Measurements from ENCODE around the gene ZNF141. TPM values are rescaled to one million over a fixed set of nuclear protein-coding genes. Genes with fewer than 3 reads are reported as not detected.
"Not testable (repeated sequence)": the region's sequence is repeated elsewhere in the genome, so short reads cannot be mapped to it uniquely, and the experiment has no call there.

Gene ZNF141
- total RNA-seq (2014; rRNA removed): 8.5 and 9.2 TPM in 2 replicates
- 1.6 TPM for polyA plus RNA-seq (2012)

DNA sequence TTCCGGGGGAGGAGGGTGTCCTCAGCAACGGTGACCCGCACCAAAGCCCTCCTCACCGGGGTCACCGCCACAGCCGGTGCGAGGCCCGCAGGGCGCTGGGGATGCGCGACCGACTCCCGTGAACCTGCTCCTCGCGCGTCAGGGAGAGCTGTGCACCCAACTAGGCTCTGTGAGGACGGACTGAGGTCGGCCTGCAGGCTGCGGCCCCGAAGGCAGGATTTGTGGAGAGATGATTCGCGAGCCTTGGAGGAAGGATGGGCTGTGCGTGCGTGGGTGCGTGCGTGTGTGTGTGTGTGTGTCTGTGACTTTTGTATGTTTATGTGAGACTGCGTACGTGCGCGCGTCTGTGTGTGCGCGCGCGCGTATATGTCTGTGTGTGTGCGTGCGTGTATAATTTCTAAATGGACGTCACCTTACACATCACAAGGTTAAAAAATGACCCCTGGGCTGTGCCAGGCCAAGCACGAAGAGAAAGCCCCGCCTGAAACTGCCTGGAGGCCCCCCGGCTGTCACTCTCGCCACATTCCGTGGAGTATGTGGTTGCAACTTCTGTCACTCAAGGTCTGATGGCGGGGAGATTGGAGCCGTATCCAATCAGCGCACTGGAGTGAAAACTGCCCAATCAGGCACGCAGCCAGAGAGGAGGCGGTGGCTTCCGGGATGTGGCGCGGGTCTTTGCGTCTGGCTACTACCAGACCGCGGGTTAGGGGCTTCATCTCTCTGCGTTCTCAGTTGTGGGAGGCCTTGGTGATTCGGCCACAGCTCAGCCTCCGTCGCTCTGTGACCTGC lies at the start of gene ZNF141:
Gene ZNF141, plus strand, starts transcription at position 672 of the 789 bp plus-strand sequence. CDS start 170 bp downstream, outside the sequence.
- peak; percentile 98 for DNase-seq (ENCODE audit: low read depth)

- no peak for DNase-seq (ENCODE audit: low read depth)
These were observed 48.7 kb upstream of the ZNF141 start for GRCh38 chr4:288891-289290.

- no peak for DNase-seq (ENCODE audit: low read depth)
These were observed 42.9 kb upstream of the ZNF141 start for GRCh38 chr4:294732-295131.

- DNase-seq (ENCODE audit: low read depth): no peak
These were observed 35.2 kb upstream of the ZNF141 start for GRCh38 chr4:302381-302780.

GRCh38 chr4:304516-304915 lies 33.1 kb upstream of the ZNF141 start:
- not testable (repeated sequence) for DNase-seq (ENCODE audit: low read depth)

GRCh38 chr4:304969-305680 lies 32.5 kb upstream of the ZNF141 start, which contains the start of gene ZNF732:
Gene ZNF732, minus strand, starts transcription at chr4:305474. Its CDS starts 164 bp downstream, at chr4:305310.
- DNase-seq (ENCODE audit: low read depth): no peak

GRCh38 chr4:306551-306961 lies 31.1 kb upstream of the ZNF141 start:
- no peak for DNase-seq (ENCODE audit: low read depth)

DNA sequence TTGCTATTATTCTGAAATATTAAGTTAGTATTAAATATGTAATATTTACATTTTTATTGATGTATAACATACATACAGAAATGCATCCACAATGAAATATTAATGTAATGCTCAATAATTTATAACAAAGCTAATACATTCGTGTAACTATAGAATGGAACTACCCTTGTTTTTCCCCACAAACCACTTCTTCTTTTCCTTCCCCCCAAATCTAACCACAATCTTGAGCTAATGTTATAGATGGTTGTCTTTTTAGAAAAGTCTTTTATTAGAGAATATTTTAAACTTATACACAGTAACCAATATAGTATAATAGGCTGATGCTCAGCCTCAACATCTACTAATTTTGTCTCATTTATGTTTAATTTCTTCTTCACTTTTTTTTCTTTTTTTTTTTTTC lies 27.8 kb upstream of the ZNF141 start:
- DNase-seq (ENCODE audit: low read depth): no peak

DNA sequence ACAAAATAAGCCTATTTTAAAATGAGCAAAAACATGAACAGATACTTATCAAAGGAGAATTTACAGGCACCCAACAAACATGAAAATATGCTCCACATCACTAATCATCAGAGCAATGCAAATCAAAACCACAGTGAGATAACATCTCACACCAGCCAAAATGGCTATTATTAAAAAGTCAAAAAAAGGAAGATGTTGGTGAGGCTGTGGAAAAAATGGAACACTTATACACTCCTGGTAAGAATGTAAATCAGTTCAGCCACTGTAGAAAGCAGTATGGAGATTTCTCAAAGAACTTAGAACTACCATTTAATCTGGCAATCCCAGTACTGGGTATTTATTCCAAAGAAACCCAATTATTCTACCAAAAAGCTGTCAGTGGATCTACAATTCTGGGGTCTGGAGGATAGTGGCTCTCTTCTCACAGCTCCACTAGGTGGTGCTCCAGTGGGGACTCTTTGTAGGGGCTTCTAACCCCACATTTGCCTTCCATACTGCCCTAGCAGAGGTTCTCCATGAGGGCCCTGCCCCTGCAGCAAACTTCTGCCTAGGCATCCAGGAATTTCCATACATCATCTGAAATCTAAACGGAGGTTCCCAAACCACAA lies 23.2 kb upstream of the ZNF141 start:
- no peak for DNase-seq (ENCODE audit: low read depth)

DNA sequence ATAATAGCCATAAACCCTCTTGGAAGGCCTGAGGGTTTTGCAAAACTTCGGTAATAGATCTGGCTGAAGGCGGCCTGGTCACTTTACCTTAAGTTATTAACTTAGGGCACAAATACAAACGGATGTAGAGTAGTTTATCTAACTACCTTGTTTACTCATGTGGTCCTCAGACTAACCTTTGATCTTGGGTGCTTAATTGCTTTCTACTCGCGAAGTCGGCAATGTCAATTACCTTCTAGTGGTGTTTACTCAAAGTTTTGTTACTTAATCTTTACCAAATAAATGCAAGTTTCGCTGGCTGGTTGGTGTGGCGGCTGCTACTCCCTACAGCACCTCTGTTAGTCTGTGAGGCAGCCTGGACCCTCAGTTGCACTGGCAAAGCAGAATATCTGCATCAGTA lies 8.9 kb upstream of the ZNF141 start:
- no peak for DNase-seq (ENCODE audit: low read depth)

GRCh38 chr4:335515-335914 lies 2.1 kb upstream of the ZNF141 start:
- no peak for DNase-seq (ENCODE audit: low read depth)

DNA sequence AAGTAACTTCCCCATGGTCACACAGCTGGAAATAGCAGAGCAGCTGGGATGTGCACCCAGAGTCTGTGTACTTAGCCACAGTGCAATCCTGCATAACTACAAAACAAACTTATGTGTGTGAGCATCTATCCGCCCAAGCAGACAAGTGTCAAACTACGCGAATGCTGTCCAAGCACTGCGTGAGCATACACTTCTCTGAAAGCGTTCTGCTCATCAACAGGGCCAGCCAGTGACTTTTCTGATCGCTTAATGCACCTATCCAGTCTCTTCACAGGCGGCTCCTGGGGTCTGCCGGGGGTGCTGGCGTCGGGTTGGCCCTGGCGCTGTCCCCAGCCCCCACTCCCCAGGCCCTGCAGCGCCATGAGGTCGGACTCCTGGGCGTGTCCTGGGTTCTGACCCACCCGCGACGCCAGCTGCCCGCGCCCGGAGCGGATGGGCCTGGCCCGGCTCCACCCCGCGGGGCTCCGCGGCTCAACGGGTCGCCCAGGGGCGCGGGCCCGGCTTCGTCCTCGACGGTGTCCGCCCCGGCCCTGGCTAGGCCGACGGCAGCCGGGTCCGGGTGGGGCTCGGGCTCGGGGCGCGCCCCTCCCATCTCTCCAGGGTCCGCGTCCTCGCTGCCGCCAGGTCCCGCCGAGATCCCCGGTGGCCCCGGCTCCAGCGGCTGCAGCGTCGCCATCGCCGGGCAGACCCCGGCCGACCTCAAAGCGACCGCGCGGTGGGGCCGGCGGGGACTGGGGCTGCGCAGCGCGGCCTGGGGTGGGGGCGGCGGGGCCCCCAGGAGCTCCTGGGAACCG lies 1.3 kb upstream of the ZNF141 start:
- DNase-seq (ENCODE audit: low read depth): no peak

- DNase-seq (ENCODE audit: low read depth): no peak
These were observed 796 bp upstream of the ZNF141 start for GRCh38 chr4:336893-337142.

GRCh38 chr4:337932-338758 lies 531 bp downstream of the ZNF141 start:
- peak; percentile 36 for DNase-seq (ENCODE audit: low read depth)

DNA sequence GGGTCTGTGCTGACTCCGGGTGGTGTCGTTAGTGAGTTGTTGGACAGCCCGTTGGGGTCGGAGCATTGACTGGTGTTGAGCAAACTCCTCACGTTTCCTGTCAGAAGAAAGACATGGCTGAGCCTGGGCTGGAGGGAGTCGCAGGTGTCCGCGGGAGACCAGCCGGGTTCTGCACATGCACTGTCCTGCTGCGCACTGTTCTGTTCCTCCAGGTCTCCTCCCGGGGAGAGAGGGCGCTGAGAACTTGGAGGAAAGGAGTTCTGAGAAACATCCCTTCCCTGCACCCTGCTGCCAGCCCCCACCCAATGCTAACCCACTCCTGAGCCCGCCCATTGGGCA lies 1.1 kb downstream of the ZNF141 start:
- no peak for DNase-seq (ENCODE audit: low read depth)

DNA sequence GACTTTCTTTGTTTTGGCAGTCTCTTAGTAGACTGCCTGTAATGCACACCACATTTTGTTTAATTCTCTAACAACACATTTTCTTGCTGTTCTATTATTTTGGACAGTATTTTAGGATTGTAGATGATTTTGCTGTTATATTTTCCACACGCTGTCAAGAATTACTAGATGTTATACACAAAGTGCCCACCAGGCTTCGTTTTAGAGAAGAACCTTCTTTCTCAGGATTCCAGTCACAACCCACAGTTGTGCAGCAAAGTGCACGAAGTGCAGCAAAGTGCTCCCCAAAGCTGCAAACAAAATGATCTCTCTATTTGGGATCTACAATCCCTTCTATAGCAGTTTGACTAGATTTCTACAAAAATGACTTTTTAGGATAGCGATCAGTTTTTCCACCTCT lies 2.4 kb downstream of the ZNF141 start:
- DNase-seq (ENCODE audit: low read depth): no peak

- DNase-seq (ENCODE audit: low read depth): no peak
These were observed 35.6 kb downstream of the ZNF141 start for GRCh38 chr4:373062-373839.

- DNase-seq (ENCODE audit: low read depth): no peak
These were observed 36.9 kb downstream of the ZNF141 start for GRCh38 chr4:374298-375160.

- no peak for DNase-seq (ENCODE audit: low read depth)
These were observed 46.8 kb downstream of the ZNF141 start for GRCh38 chr4:384311-385010.
